HCT116 (cell line): ENCODE data around the gene GHR. TPM values are rescaled to one million over a fixed set of nuclear protein-coding genes. Genes with fewer than 3 reads are reported as not detected.

ENCODE experiments used
- ATAC-seq: fragments of 200-7000 bp; cut with Tn5 transposase; 2 replicates; pipeline ENCODE4 v1.9.1; 2020; ENCODE audit warnings: mild to moderate bottlenecking, moderate library complexity
- Bru-seq: library from RNA; stranded (reverse); fragments of 400-500 nt; gene quantifications from one replicate; lab custom pipeline; 2021; lab: Mats Ljungman, UMichigan
- BruChase-seq, 2 experiments: library from RNA; stranded (reverse); fragments of 400-500 nt; gene quantifications; one replicate each; lab custom pipeline; 2021; lab: Mats Ljungman, UMichigan
- BruUV-seq: library from RNA; stranded (reverse); fragments of 400-500 nt; replicated peaks from 2 replicates; lab custom pipeline; 2021; lab: Mats Ljungman, UMichigan
- CTCF ChIA-PET: fragments of 300-600 bp; sonication (Branson Sonifier 250); formaldehyde crosslinking; loops from one replicate; lab custom pipeline; 2021; ENCODE audit warnings: antibody characterized with exemption; lab: Charles Lee
- POLR2A ChIA-PET: fragments of 300-600, 350-600 bp; sonication (Branson Sonifier 250); formaldehyde crosslinking; loops from one replicate; lab custom pipeline; 2021; ENCODE audit warnings: antibody characterized with exemption; lab: Charles Lee
- RAD21 ChIA-PET, 2 experiments: fragments of 300-600 bp; sonication (Branson Sonifier 250); formaldehyde crosslinking; loops; one replicate each; lab custom pipeline; 2023; ENCODE audit warnings: low total read pairs in 2 of 2; ENCODE audit not compliant: uncharacterized antibody in 2 of 2, unreplicated experiment in 2 of 2, low non-redundant PET in 1 of 2; lab: Charles Lee
- DNase-seq: peaks from one replicate; pipeline ENCODE4 v3.0.0-alpha.2; 2010; ENCODE audit warnings: low read depth, low spot score
- H2AFZ ChIP-seq: fragments of 200-600 bp; shearing (Covaris generic), sonication (generic); 2 replicates; pipeline ENCODE4 v1.6.1; 2017; ENCODE audit warnings: low read depth, mixed run types, mixed read lengths, antibody characterized with exemption, low read length; ENCODE audit not compliant: poor library complexity, severe bottlenecking
- H3K27ac ChIP-seq: 2 replicates; pipeline ENCODE4 v1.5.1; 2012; ENCODE audit warnings: low read depth, low read length
- H3K27me3 ChIP-seq: fragments of 200-600 bp; sonication (generic); 2 replicates; pipeline ENCODE4 v1.6.1; 2016; ENCODE audit warnings: mixed run types, low read length, mixed read lengths; ENCODE audit not compliant: insufficient read depth
- H3K36me3 ChIP-seq, 2 experiments: fragments of 200-500 bp in 1 of 2; fragments of 200-600 bp in 1 of 2; sonication (Bioruptor generic) in 1 of 2; sonication (generic) in 1 of 2; 2 replicates each; pipeline versions ENCODE4 v1.5.1 to v1.6.1; 2014 to 2016; ENCODE audit warnings: low read length in 2 of 2, inconsistent platforms in 1 of 2, mixed read lengths in 1 of 2, mixed run types in 1 of 2; ENCODE audit not compliant: insufficient read depth in 2 of 2, control insufficient read depth in 1 of 2
- H3K4me1 ChIP-seq, 2 experiments: fragments of 200-600 bp in 1 of 2; sonication (generic) in 1 of 2; 2 replicates each; pipeline versions ENCODE4 v1.5.1 to v1.6.1; 2012 to 2017; ENCODE audit warnings: low read length in 2 of 2, inconsistent platforms in 1 of 2, mild to moderate bottlenecking in 1 of 2, mixed read lengths in 1 of 2, mixed run types in 1 of 2, moderate library complexity in 1 of 2; ENCODE audit not compliant: insufficient read depth in 2 of 2, control insufficient read depth in 1 of 2
- H3K4me2 ChIP-seq: fragments of 200-600 bp; sonication (generic); 2 replicates; pipeline ENCODE4 v1.6.1; 2017; ENCODE audit warnings: mixed run types, low read length, mixed read lengths
- H3K4me3 ChIP-seq, 2 experiments: fragments of 200-600 bp in 1 of 2; sonication (generic) in 1 of 2; replicated peaks in 1 of 2; 2 replicates each; pipeline ENCODE4 v1.5.1; 2011 to 2016; ENCODE audit warnings: low read length in 2 of 2, control low read depth in 1 of 2, low read depth in 1 of 2, mild to moderate bottlenecking in 1 of 2, mixed read lengths in 1 of 2, mixed run types in 1 of 2
- H3K79me2 ChIP-seq: fragments of 200-600 bp; sonication (generic); 2 replicates; pipeline ENCODE4 v1.6.1; 2017; ENCODE audit warnings: mild to moderate bottlenecking, mixed run types, low read length, moderate library complexity, mixed read lengths; ENCODE audit not compliant: insufficient read depth
- H3K9ac ChIP-seq: fragments of 200-600 bp; sonication (generic); 2 replicates; pipeline ENCODE4 v1.6.1; 2016; ENCODE audit warnings: low read length, mixed read lengths
- H3K9me2 ChIP-seq: fragments of 200-600 bp; sonication (generic), shearing (Covaris generic); 2 replicates; pipeline ENCODE4 v1.6.1; 2017; ENCODE audit warnings: mixed run types, mild to moderate bottlenecking, moderate library complexity; ENCODE audit not compliant: insufficient read depth
- H3K9me3 ChIP-seq, 2 experiments: fragments of 200-500 bp in 1 of 2; fragments of 200-600 bp in 1 of 2; sonication (Bioruptor generic) in 1 of 2; sonication (generic) in 1 of 2; 2 replicates each; pipeline ENCODE4 v1.6.1; 2014 to 2017; ENCODE audit warnings: low read length in 2 of 2, mixed read lengths in 2 of 2, inconsistent platforms in 1 of 2, low read depth in 1 of 2, mild to moderate bottlenecking in 1 of 2, mixed run types in 1 of 2, moderate library complexity in 1 of 2; ENCODE audit not compliant: control insufficient read depth in 1 of 2, insufficient read depth in 1 of 2
- H4K20me1 ChIP-seq: fragments of 200-600 bp; sonication (generic), shearing (Covaris generic); 2 replicates; pipeline ENCODE4 v1.6.1; 2017; ENCODE audit warnings: mixed run types, mild to moderate bottlenecking, moderate library complexity; ENCODE audit not compliant: insufficient read depth
- CEBPB ChIP-seq: IDR thresholded peaks from 2 replicates; pipeline ENCODE4 v1.6.1; 2012; ENCODE audit warnings: low read depth
- EGR1 ChIP-seq: IDR thresholded peaks from 2 replicates; pipeline ENCODE4 v1.6.1; 2012; ENCODE audit warnings: low read depth
- EZH2phosphoT487 ChIP-seq: fragments of 200-600 bp; IDR thresholded peaks from 2 replicates; pipeline ENCODE4 v1.6.1; 2018; ENCODE audit warnings: antibody characterized with exemption, borderline replicate concordance
- RAD21 ChIP-seq: IDR thresholded peaks from 2 replicates; pipeline ENCODE4 v1.6.1; 2012; ENCODE audit warnings: low read depth, mild to moderate bottlenecking
- intact Hi-C: fragments of 100-400 bp; cut with micrococcal nuclease; formaldehyde crosslinking; loops from 2 replicates; pipeline ENCODE4 v1.10.0; 2022
- long read RNA-seq: library from polyadenylated mRNA; unstranded; transcript quantifications from one replicate; pipeline ENCODE4 v2.0.0, GENCODE V29; 2021; ENCODE audit not compliant: unreplicated experiment
- polyA plus RNA-seq: library from polyadenylated mRNA; unstranded; fragments of >200 nt; gene quantifications from 2 replicates; pipeline ENCODE4 v1.2.1, GENCODE V29; 2012; ENCODE audit warnings: missing spikeins
- total RNA-seq: library from RNA; stranded (reverse); gene quantifications from one replicate; pipeline ENCODE4 v1.2.1, GENCODE V29; 2021; ENCODE audit not compliant: unreplicated experiment
- TF ChIP-seq, protein P1 (sequence below), 3 experiments: fragments of 200-600 bp in 1 of 3; sonication (generic) in 1 of 3; IDR thresholded peaks in 2 of 3; conservative IDR thresholded peaks in 1 of 3; 2 replicates each; pipeline ENCODE4 v1.5.1; 2012 to 2017; ENCODE audit warnings: low read depth in 2 of 3, low read length in 2 of 3, antibody characterized with exemption in 1 of 3, borderline replicate concordance in 1 of 3, control low read depth in 1 of 3, mild to moderate bottlenecking in 1 of 3, mixed read lengths in 1 of 3, mixed run types in 1 of 3, moderate library complexity in 1 of 3; ENCODE audit not compliant: insufficient read depth in 1 of 3

GHR gene
- total RNA-seq (not detected), Bru-seq, nascent RNA (percentile 5 among the genes with signal in this experiment), BruChase-seq, experiment 1, labeled RNA remaining after a 6-hour chase (percentile 2 among the genes with signal in this experiment), BruChase-seq, experiment 2, labeled RNA remaining after a 2-hour chase (percentile 6 among the genes with signal in this experiment)
- polyA plus RNA-seq: not detected in 2 replicates
- long read RNA-seq: 0 reads

DNA sequence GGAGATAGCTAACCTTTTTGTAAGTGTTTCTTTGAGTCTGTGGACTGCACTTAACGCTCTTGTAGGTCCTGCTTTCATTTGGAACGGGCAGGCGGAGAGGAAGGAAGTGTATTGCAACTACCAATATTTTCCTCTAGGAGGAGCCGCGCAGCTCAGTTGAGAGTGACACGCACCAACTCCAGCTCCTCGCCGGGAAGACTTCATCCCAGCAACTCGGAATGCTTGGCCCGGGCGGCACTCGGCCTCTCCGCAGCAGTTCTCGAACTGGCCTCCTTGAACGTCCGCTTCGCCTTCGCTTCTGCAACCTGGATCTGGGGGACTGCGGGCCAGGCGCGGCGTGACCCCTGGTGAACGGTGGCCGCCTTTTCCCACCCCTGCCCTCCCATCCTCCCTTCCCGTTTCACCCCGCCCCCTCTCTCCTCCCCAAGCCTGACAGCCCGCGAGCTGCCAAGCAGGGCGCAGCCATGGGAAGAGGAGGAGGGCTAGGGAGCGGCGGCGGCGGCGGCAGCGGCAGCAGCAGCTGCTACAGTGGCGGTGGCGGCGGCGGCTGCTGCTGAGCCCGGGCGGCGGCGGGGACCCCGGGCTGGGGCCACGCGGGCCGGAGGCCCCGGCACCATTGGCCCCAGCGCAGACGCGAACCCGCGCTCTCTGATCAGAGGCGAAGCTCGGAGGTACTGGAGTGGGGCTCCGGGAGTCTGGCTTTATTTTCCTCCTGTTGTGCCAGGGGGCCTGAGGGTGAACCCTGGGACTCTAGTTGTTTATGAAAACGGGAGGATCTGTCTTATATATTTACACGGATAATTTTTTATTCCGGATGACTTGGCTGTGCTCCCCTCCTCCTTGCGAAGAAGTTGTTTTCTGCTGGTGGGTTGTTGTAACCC, at the start of gene GHR:
GHR (plus strand) TSS at position 155 of the 881 bp plus-strand sequence. CDS start 142,436 bp downstream, outside the sequence.
- Histone ChIP-seq H3K9ac (no peak within 1 kb of the TSS), H3K27ac (no peak within 1 kb of the TSS), H3K9me2 (no peaks in the 10 kb centered on the region), H3K27me3 (no peaks in the 10 kb centered on the region), H3K9me3 (no peaks in the 10 kb centered on the region; a peak in 1 of 4 replicates), H3K36me3 (no peaks in the 10 kb centered on the region), H3K4me2 (no peak within 1 kb of the TSS), H3K79me2 (no peaks in the 10 kb centered on the region), H3K4me1 (no peaks in the 10 kb centered on the region), H3K4me3 (no peak within 1 kb of the TSS), H4K20me1 (no peaks in the 10 kb centered on the region), H2AFZ (no peak within 1 kb of the TSS)
- ChIA-PET RAD21 (no interaction called here), POLR2A (no interaction called here), CTCF (no interaction called here)
- BruUV-seq: no TSS peak
- ATAC-seq: peak; percentile 78
- TF ChIP-seq EZH2phosphoT487: no peak
- TF ChIP-seq, protein P1, sequence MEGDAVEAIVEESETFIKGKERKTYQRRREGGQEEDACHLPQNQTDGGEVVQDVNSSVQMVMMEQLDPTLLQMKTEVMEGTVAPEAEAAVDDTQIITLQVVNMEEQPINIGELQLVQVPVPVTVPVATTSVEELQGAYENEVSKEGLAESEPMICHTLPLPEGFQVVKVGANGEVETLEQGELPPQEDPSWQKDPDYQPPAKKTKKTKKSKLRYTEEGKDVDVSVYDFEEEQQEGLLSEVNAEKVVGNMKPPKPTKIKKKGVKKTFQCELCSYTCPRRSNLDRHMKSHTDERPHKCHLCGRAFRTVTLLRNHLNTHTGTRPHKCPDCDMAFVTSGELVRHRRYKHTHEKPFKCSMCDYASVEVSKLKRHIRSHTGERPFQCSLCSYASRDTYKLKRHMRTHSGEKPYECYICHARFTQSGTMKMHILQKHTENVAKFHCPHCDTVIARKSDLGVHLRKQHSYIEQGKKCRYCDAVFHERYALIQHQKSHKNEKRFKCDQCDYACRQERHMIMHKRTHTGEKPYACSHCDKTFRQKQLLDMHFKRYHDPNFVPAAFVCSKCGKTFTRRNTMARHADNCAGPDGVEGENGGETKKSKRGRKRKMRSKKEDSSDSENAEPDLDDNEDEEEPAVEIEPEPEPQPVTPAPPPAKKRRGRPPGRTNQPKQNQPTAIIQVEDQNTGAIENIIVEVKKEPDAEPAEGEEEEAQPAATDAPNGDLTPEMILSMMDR (IDR thresholded peaks at IDR 0.05 in 2 of 3, conservative IDR thresholded peaks at IDR 0.05 in 1 of 3; ENCODE audit: borderline replicate concordance in 1 of 3, insufficient read depth in 1 of 3, low read depth in 2 of 3, low read length in 2 of 3): peak in 2 of 3 experiments; percentile 32 to 38; a peak in 3 of 6 replicates
- TF ChIP-seq EGR1: no peak
- no peak for TF ChIP-seq CEBPB
- TF ChIP-seq RAD21: peak; percentile 16; the same call in 1 of the 2 replicates
- intact Hi-C loops: loop anchor here (5.0 kb wide), 1 partner anchor 566 kb away; no protein-coding TSS in a partner anchor
- peak; percentile 6 for DNase-seq
